HTR-8/SVneo (cell line): ENCODE data around the gene M1AP.

Experiments
- DNase-seq: peaks from one replicate; pipeline ENCODE4 v3.0.0; 2011; ENCODE audit warnings: low spot score, mixed read lengths; ENCODE audit not compliant: insufficient read length
- FAIRE-seq: peaks from 2 replicates; lab custom pipeline; 2011; peaks lifted over from hg19 to GRCh38; lab: Jason Lieb, UNC

M1AP gene

GRCh38 chr2:74602586-74603281 is 45.4 kb downstream of the M1AP start:
- FAIRE-seq (no peak), DNase-seq (no peak)

GRCh38 chr2:74599676-74600075 is 48.5 kb downstream of the M1AP start:
- DNase-seq (no peak), FAIRE-seq (no peak)

GRCh38 chr2:74597410-74597809 is 50.7 kb downstream of the M1AP start:
- FAIRE-seq (no peak), DNase-seq (no peak)

- DNase-seq: no peak
- FAIRE-seq: no peak
Observed at GRCh38 chr2:74596584-74596983, 51.5 kb downstream of the M1AP start.

GRCh38 chr2:74593826-74594772 is 54.0 kb downstream of the M1AP start:
- FAIRE-seq (no peak), DNase-seq (no peak)

GRCh38 chr2:74588664-74589063 is 59.5 kb downstream of the M1AP start:
- no peak for DNase-seq
- FAIRE-seq: no peak

- FAIRE-seq (peak; percentile 66), DNase-seq (peak; percentile 86)
Observed at GRCh38 chr2:74587664-74588277, 60.4 kb downstream of the M1AP start.

- DNase-seq (no peak), FAIRE-seq (no peak)
Observed at GRCh38 chr2:74585406-74586185, 62.5 kb downstream of the M1AP start.

- FAIRE-seq: no peak
- DNase-seq: no peak
Observed at GRCh38 chr2:74584088-74584645, 64.0 kb downstream of the M1AP start.

GRCh38 chr2:74583504-74583903 is 64.6 kb downstream of the M1AP start:
- no peak for FAIRE-seq
- no peak for DNase-seq

- no peak for FAIRE-seq
- DNase-seq: no peak
Observed at GRCh38 chr2:74582184-74582583, 65.9 kb downstream of the M1AP start.

- no peak for FAIRE-seq
- no peak for DNase-seq
Observed at GRCh38 chr2:74581463-74581862, 66.7 kb downstream of the M1AP start.

GRCh38 chr2:74578408-74578807 is 69.7 kb downstream of the M1AP start:
- FAIRE-seq (no peak), DNase-seq (no peak)

- DNase-seq: no peak
- FAIRE-seq: no peak
Observed at GRCh38 chr2:74577448-74577847, 70.7 kb downstream of the M1AP start.

- FAIRE-seq (no peak), DNase-seq (no peak)
Observed at GRCh38 chr2:74576863-74577229, 71.3 kb downstream of the M1AP start.

- DNase-seq (no peak), FAIRE-seq (no peak)
Observed at GRCh38 chr2:74576211-74576862, 71.8 kb downstream of the M1AP start.

GRCh38 chr2:74575320-74575719 is 72.8 kb downstream of the M1AP start:
- no peak for FAIRE-seq
- DNase-seq: no peak

- DNase-seq (peak; percentile 88), FAIRE-seq (peak; percentile 49)
Observed at GRCh38 chr2:74573747-74574562, 74.2 kb downstream of the M1AP start.
